AG10803 (cell line): ENCODE measurements around the gene TRIM16.
"Not testable (repeated sequence)": the region's sequence is repeated elsewhere in the genome, so short reads cannot be mapped to it uniquely, and the experiment has no call there.

ENCODE experiments used
- DNase-seq: peaks from one replicate; pipeline ENCODE4 v3.0.0; 2010; ENCODE audit warnings: low read depth
- H3K4me3 ChIP-seq: 2 replicates; pipeline ENCODE4 v1.5.1; 2011; ENCODE audit warnings: mild to moderate bottlenecking, low read length, control low read depth
- TF ChIP-seq, protein P1 (sequence below): conservative IDR thresholded peaks from 2 replicates; pipeline ENCODE4 v1.5.1; 2011; ENCODE audit warnings: mild to moderate bottlenecking, low read length, control low read depth, inconsistent platforms

TRIM16 gene

DNA sequence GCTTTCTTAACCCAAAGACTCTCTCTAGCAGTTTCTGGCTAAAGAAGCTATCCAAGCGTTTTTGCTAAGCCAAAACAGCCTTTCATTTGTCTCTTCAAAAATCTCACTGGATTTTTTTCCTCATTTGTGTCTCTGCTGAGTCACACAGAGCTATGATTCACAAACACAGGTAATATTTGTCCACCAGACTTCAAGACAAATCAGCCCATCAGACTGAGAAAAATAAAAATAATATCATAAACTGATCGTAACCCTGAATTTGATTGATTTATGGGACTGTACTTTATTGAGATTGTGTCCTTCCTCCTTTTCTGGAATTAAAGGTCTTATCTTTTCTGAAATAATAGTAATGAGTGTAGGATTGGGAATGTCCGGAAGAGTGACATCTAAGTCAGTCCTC is 25.8 kb downstream of the TRIM16 start:
- TF ChIP-seq, protein P1, sequence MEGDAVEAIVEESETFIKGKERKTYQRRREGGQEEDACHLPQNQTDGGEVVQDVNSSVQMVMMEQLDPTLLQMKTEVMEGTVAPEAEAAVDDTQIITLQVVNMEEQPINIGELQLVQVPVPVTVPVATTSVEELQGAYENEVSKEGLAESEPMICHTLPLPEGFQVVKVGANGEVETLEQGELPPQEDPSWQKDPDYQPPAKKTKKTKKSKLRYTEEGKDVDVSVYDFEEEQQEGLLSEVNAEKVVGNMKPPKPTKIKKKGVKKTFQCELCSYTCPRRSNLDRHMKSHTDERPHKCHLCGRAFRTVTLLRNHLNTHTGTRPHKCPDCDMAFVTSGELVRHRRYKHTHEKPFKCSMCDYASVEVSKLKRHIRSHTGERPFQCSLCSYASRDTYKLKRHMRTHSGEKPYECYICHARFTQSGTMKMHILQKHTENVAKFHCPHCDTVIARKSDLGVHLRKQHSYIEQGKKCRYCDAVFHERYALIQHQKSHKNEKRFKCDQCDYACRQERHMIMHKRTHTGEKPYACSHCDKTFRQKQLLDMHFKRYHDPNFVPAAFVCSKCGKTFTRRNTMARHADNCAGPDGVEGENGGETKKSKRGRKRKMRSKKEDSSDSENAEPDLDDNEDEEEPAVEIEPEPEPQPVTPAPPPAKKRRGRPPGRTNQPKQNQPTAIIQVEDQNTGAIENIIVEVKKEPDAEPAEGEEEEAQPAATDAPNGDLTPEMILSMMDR: no peak
- H3K4me3 ChIP-seq: no peak overlapping the region
- no peak for DNase-seq

- no peak overlapping the region for H3K4me3 ChIP-seq
- TF ChIP-seq, protein P1: no peak
- no peak for DNase-seq
These were observed 26.2 kb downstream of the TRIM16 start for GRCh38 chr17:15657868-15658267.

- TF ChIP-seq, protein P1: no peak
- no peak overlapping the region for H3K4me3 ChIP-seq
- DNase-seq: peak; percentile 31
These were observed 29.1 kb downstream of the TRIM16 start for GRCh38 chr17:15654886-15655561.

DNA sequence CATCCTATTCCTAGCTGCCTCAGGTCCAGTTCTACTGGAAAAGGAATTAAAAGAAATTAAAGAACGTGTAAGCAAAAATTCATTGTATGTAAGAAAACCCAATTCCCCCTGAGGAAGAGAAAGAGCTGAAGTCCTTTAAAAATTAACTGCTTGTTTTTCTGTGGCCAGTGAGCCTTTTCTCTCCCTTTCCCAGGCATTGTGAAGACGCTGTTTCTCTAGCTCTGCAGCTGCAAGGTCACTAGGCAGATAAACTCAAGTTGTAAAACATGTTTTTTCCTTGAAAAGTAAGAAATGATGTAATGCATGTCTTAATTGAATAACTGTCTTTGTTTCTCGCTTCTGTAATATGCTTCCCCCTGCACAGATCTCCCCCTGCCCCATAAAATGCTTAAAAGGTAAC is 29.7 kb downstream of the TRIM16 start:
- DNase-seq, H3K4me3 ChIP-seq: not testable (repeated sequence)

DNA sequence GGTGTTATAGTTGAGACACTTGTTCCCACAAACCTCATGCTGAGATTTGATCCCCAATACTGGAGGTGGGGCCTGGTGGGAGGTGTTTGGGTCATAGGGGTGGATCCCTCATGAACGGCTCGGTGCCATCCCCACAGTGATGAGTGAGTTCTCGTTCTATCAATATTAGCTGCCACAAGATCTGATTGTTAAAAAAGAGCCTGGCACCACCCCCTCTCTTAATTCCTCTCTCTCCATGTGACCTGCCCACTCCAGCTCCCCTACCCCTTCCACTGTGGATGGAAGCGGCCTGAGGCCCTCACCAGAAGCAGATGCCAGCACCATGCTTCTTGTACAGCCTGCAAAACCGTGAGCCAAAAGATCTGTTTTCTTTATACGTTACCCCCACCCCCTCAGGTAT is 31.2 kb downstream of the TRIM16 start:
- TF ChIP-seq, protein P1: no peak
- H3K4me3 ChIP-seq: no peak overlapping the region
- DNase-seq: no peak

DNA sequence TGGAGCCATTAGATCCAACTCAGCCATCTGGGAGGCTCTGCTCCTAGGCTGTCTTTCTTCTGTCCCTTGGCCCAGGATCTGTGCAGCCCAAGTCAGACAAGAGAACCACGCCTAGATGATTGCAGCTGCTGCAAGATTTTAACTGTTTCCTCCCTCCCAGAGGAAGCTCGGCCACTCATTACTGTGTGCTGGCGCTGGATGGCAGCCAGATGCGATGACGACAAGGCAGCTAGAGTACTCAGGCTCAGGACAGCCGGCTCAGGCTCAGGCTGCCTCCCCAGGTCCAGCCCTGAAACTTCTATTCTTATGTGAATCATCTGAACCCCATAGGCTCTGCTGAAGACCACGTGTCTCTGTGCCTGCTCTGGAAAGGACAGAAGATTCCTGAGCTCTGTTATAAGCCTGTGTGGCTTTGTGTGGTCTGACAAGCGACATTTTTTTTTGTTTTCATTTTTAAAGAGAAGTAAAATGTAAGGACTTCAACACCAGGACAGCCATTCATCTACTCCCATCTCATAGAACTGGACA is 32.5 kb downstream of the TRIM16 start:
- TF ChIP-seq, protein P1: 0 out of 2 replicates have a peak, but pooled peaks have one; percentile 15
- H3K4me3 ChIP-seq: peak overlapping the region; percentile 99
- DNase-seq: peak; percentile 99

- TF ChIP-seq, protein P1: peak; percentile 18; the same call in 1 of the 2 replicates
- no peak for DNase-seq
- peak overlapping the region; percentile 99 for H3K4me3 ChIP-seq
These were observed 33.1 kb downstream of the TRIM16 start for GRCh38 chr17:15650741-15651582.
